ENCODE results near the gene GNA15.

DNA sequence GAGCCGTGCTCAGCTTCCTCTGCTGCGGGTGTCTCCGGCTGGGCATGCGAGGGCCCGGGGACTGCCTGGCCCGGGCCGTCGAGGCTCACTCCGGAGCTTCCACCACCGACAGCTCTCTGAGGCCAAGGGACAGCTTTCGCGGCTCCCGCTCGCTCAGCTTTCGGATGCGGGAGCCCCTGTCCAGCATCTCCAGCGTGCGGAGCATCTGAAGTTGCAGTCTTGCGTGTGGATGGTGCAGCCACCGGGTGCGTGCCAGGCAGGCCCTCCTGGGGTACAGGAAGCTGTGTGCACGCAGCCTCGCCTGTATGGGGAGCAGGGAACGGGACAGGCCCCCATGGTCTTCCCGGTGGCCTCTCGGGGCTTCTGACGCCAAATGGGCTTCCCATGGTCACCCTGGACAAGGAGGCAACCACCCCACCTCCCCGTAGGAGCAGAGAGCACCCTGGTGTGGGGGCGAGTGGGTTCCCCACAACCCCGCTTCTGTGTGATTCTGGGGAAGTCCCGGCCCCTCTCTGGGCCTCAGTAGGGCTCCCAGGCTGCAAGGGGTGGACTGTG lies 44.0 kb downstream of the GNA15 start:
- TF ChIP-seq, protein P1, sequence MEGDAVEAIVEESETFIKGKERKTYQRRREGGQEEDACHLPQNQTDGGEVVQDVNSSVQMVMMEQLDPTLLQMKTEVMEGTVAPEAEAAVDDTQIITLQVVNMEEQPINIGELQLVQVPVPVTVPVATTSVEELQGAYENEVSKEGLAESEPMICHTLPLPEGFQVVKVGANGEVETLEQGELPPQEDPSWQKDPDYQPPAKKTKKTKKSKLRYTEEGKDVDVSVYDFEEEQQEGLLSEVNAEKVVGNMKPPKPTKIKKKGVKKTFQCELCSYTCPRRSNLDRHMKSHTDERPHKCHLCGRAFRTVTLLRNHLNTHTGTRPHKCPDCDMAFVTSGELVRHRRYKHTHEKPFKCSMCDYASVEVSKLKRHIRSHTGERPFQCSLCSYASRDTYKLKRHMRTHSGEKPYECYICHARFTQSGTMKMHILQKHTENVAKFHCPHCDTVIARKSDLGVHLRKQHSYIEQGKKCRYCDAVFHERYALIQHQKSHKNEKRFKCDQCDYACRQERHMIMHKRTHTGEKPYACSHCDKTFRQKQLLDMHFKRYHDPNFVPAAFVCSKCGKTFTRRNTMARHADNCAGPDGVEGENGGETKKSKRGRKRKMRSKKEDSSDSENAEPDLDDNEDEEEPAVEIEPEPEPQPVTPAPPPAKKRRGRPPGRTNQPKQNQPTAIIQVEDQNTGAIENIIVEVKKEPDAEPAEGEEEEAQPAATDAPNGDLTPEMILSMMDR (IDR thresholded peaks at IDR 0.05): no peak
- TF ChIP-seq POLR2AphosphoS5 (IDR thresholded peaks at IDR 0.05) (no peak), POLR2A (IDR thresholded peaks at IDR 0.05) (no peak)

Data from sigmoid colon (tissue), 4 donors.